HepG2 (cell line): ENCODE data around the gene VSIG8. TPM values are rescaled to one million over a fixed set of nuclear protein-coding genes. Genes with fewer than 3 reads are reported as not detected.

Experiments used
- ATAC-seq: fragments of 200-7000 bp; cut with Tn5 transposase; 3 replicates; pipeline ENCODE4 v1.9.1; 2020; ENCODE audit warnings: mild to moderate bottlenecking, moderate library complexity
- BruUV-seq: library from RNA; stranded (reverse); fragments of 400-500 nt; replicated peaks from 2 replicates; lab custom pipeline; 2021; lab: Mats Ljungman, UMichigan
- CTCF ChIA-PET: fragments of 300-600 bp; formaldehyde crosslinking; extraction: SDS; loops from one replicate; lab custom pipeline; 2021; ENCODE audit warnings: low total read pairs, inconsistent platforms, low intra/inter-chr PET ratio; lab: Yijun Ruan, JAX
- POLR2A ChIA-PET: fragments of 350-600 bp; sonication (Branson Sonifier 250); formaldehyde crosslinking; loops from one replicate; lab custom pipeline; 2020; ENCODE audit warnings: antibody characterized with exemption, inconsistent platforms; lab: Yijun Ruan, JAX
- DNase-seq: peaks from one replicate; pipeline ENCODE4 v3.0.0-alpha.2; 2015; ENCODE audit warnings: low spot score
- FAIRE-seq: peaks from 3 replicates; lab custom pipeline; 2011; peaks lifted over from hg19 to GRCh38; lab: Jason Lieb, UNC
- H2AFZ ChIP-seq: one replicate; pipeline ENCODE4 v1.6.1; 2011; ENCODE audit warnings: low read length, inconsistent platforms
- H3K27ac ChIP-seq: fragments of 300-600 bp; 3 replicates; pipeline ENCODE4 v1.8.0; 2011; ENCODE audit warnings: mixed run types, mild to moderate bottlenecking, mixed read lengths, low read length, inconsistent platforms; ENCODE audit not compliant: insufficient read depth; ENCODE audit errors: extremely low read length
- H3K27me3 ChIP-seq, 2 experiments: fragments of 200-600 bp in 1 of 2; 2 replicates in 1 of 2; 3 replicates in 1 of 2; pipeline versions ENCODE4 v1.6.0 to v1.8.0; 2011; ENCODE audit warnings: low read length in 2 of 2, mild to moderate bottlenecking in 2 of 2, moderate library complexity in 2 of 2, inconsistent platforms in 1 of 2; ENCODE audit not compliant: insufficient read depth in 2 of 2, control insufficient read depth in 1 of 2
- H3K36me3 ChIP-seq, 2 experiments: fragments of 200-600 bp in 1 of 2; replicated peaks in 1 of 2; 2 replicates in 1 of 2; 3 replicates in 1 of 2; pipeline versions ENCODE4 v1.5.1 to v1.8.0; 2011; ENCODE audit warnings: low read length in 2 of 2, inconsistent platforms in 1 of 2; ENCODE audit not compliant: insufficient read depth in 2 of 2, control insufficient read depth in 1 of 2
- H3K4me1 ChIP-seq: 2 replicates; pipeline ENCODE4 v1.5.1; 2012; ENCODE audit warnings: low read length, inconsistent platforms; ENCODE audit not compliant: insufficient read depth
- H3K4me2 ChIP-seq: 2 replicates; pipeline ENCODE4 v1.6.0; 2011; ENCODE audit warnings: low read depth, low read length, inconsistent platforms
- H3K4me3 ChIP-seq, 3 experiments: fragments of 200-600 bp in 1 of 3; sonication (generic), shearing (Covaris generic) in 1 of 3; replicated peaks in 1 of 3; 2 replicates each; pipeline ENCODE4 v1.5.1; 2011 to 2016; ENCODE audit warnings: low read length in 3 of 3, inconsistent platforms in 2 of 3, low read depth in 2 of 3, mild to moderate bottlenecking in 2 of 3, control low read depth in 1 of 3, mixed read lengths in 1 of 3; ENCODE audit not compliant: insufficient read depth in 1 of 3
- H3K79me2 ChIP-seq: one replicate; pipeline ENCODE4 v1.6.1; 2011; ENCODE audit warnings: low read length, inconsistent platforms; ENCODE audit not compliant: insufficient read depth
- H3K9ac ChIP-seq: 2 replicates; pipeline ENCODE4 v1.6.0; 2011; ENCODE audit warnings: mild to moderate bottlenecking, low read depth, low read length, inconsistent platforms; ENCODE audit not compliant: insufficient read depth
- H3K9me3 ChIP-seq: 2 replicates; pipeline ENCODE4 v1.5.1; 2012; ENCODE audit warnings: mild to moderate bottlenecking, low read length
- H4K20me1 ChIP-seq: 2 replicates; pipeline ENCODE4 v1.6.0; 2011; ENCODE audit warnings: inconsistent platforms, mild to moderate bottlenecking, low read length, moderate library complexity; ENCODE audit not compliant: insufficient read depth
- CREB1 ChIP-seq, 2 experiments: fragments of 450-650 bp in 1 of 2; IDR thresholded peaks; 2 replicates each; pipeline ENCODE4 v1.6.1; 2016 to 2017; ENCODE audit warnings: control low read depth in 1 of 2, mild to moderate bottlenecking in 1 of 2, missing compliant biosample characterization in 1 of 2, missing genetic modification characterization in 1 of 2
- EHMT2 ChIP-seq: fragments of 200-600 bp; sonication (generic); IDR thresholded peaks from 2 replicates; pipeline ENCODE4 v1.7.0; 2017; ENCODE audit warnings: antibody characterized with exemption, low read depth, low read length, borderline replicate concordance
- HINFP ChIP-seq: sonication (generic); formaldehyde crosslinking; IDR thresholded peaks from 2 replicates; pipeline ENCODE4 v1.4.0; 2020; ENCODE audit warnings: low read depth, mild to moderate bottlenecking, missing genetic modification reagents
- HNF4A ChIP-seq: sonication (generic); formaldehyde crosslinking; IDR thresholded peaks from 2 replicates; pipeline ENCODE4 v1.4.0; 2020; ENCODE audit warnings: missing genetic modification reagents
- MED8 ChIP-seq: sonication (generic); formaldehyde crosslinking; IDR thresholded peaks from 2 replicates; pipeline ENCODE4 v1.8.1; 2023; ENCODE audit warnings: mild to moderate bottlenecking, missing genetic modification reagents; ENCODE audit not compliant: insufficient replicate concordance
- POLR2AphosphoS2 ChIP-seq: IDR thresholded peaks from 2 replicates; pipeline ENCODE4 v1.6.1; 2011; ENCODE audit warnings: low read depth, low read length, improper control_type of control experiment
- PPARG ChIP-seq: conservative IDR thresholded peaks from 2 replicates; pipeline ENCODE4 v1.6.1; 2016; ENCODE audit warnings: missing biosample characterization, missing genetic modification reagents
- RCOR2 ChIP-seq: IDR thresholded peaks from 2 replicates; pipeline ENCODE4 v1.6.1; 2016; ENCODE audit warnings: missing biosample characterization, missing genetic modification reagents
- RFX3 ChIP-seq: IDR thresholded peaks from 2 replicates; pipeline ENCODE4 v1.6.1; 2016; ENCODE audit warnings: missing biosample characterization, missing genetic modification reagents
- RNF219 ChIP-seq: sonication (generic); formaldehyde crosslinking; IDR thresholded peaks from 2 replicates; pipeline ENCODE4 v1.5.0; 2020; ENCODE audit warnings: mild to moderate bottlenecking, missing genetic modification reagents
- STAG1 ChIP-seq: sonication (generic); formaldehyde crosslinking; IDR thresholded peaks from 2 replicates; pipeline ENCODE4 v1.4.0; 2020; ENCODE audit warnings: missing genetic modification reagents
- ZNF660 ChIP-seq: sonication (generic); formaldehyde crosslinking; IDR thresholded peaks from 2 replicates; pipeline ENCODE4 v1.5.1; 2020; ENCODE audit warnings: mild to moderate bottlenecking, low read depth, missing genetic modification reagents, borderline replicate concordance
- ZNF709 ChIP-seq: sonication (generic); formaldehyde crosslinking; IDR thresholded peaks from 2 replicates; pipeline ENCODE4 v1.5.0; 2020; ENCODE audit warnings: mild to moderate bottlenecking, missing genetic modification reagents
- ZNF713 ChIP-seq: sonication (generic); formaldehyde crosslinking; IDR thresholded peaks from 2 replicates; pipeline ENCODE4 v1.4.0; 2020; ENCODE audit warnings: mild to moderate bottlenecking, missing genetic modification reagents
- WGBS: methylation state at CpG from one replicate; pipeline ENCODE4 v1.1.6; 2017; ENCODE audit warnings: low lambda C conversion rate; 5-methylcytosine and 5-hydroxymethylcytosine counted together
- in situ Hi-C: cut with HindIII; loops from 2 replicates; pipeline ENCODE4 v1.10.0; 2017; ENCODE audit warnings: low pct_unique_long_range_greater_than_20kb; ENCODE audit not compliant: extremely low pct_ligation_motif_present
- intact Hi-C: fragments of 100-400 bp; cut with micrococcal nuclease; formaldehyde crosslinking; loops from one replicate; pipeline ENCODE4 v1.10.0; 2022; ENCODE audit not compliant: unreplicated experiment
- polyA plus RNA-seq, 8 experiments: library from polyadenylated mRNA; depleted of rRNA in 3 of 8; stranded (reverse) in 7 of 8; unstranded in 1 of 8; fragments of >200 nt; fragmentation: Illumina TruSeq in 4 of 8; extraction: Trizol in 4 of 8; gene quantifications; 2 replicates each; pipeline versions ENCODE4 v1.2.1 to v1.2.3, GENCODE V29; 2011 to 2016; ENCODE audit warnings: low read depth in 4 of 8, missing spikeins in 1 of 8, mixed read lengths in 1 of 8; ENCODE audit not compliant: insufficient read depth in 1 of 8
- total RNA-seq, 5 experiments: library from RNA; depleted of rRNA; stranded (reverse); fragments of >200 nt; fragmentation: Illumina TruSeq; extraction: Trizol; gene quantifications; 2 replicates each; pipeline ENCODE4 v1.2.3, GENCODE V29; 2016; ENCODE audit warnings: low read depth in 1 of 5
- TF ChIP-seq, protein P1 (sequence below): sonication (generic); formaldehyde crosslinking; IDR thresholded peaks from 2 replicates; pipeline ENCODE4 v1.9.0; 2021; ENCODE audit warnings: missing genetic modification reagents, mild to moderate bottlenecking, borderline replicate concordance

Gene VSIG8
- total and polyA plus RNA-seq, 2 of the 13 experiments (the other 11 are each of a cell fraction or from before 2014, with no cell fraction given): not detected

- no peak for TF ChIP-seq EHMT2
- no peak for TF ChIP-seq RFX3
- no peak for TF ChIP-seq ZNF713 (CRISPR knock-in tag)
- TF ChIP-seq STAG1 (CRISPR knock-in tag): no peak
- TF ChIP-seq PPARG (CRISPR knock-in tag): no peak
- no peak for TF ChIP-seq ZNF660 (CRISPR knock-in tag)
- TF ChIP-seq, protein P1, sequence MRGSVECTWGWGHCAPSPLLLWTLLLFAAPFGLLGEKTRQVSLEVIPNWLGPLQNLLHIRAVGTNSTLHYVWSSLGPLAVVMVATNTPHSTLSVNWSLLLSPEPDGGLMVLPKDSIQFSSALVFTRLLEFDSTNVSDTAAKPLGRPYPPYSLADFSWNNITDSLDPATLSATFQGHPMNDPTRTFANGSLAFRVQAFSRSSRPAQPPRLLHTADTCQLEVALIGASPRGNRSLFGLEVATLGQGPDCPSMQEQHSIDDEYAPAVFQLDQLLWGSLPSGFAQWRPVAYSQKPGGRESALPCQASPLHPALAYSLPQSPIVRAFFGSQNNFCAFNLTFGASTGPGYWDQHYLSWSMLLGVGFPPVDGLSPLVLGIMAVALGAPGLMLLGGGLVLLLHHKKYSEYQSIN: no peak
- TF ChIP-seq, all 625 proteins: peak for 0
These were observed 12.7 kb downstream of the VSIG8 start (continued) for GRCh38 chr1:159849626-159850366.

DNA sequence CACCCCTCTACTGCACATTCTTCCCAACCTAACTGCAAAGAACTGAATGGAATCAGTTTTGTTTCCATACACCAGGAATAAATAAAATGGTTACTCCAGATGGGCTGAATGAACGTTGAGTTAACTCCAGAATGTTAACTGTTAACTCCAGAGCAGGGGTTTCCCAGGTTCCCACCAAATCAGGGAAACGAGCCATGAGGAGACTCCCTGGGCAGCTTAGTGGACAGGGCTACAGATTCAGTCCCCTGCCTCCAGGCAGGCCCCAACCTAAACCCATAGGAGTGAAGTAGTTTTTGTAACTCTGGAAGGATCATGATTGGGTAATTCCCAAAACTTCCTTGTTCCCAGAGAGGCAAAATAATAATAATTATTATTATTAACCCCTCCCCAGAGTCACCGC lies 14.1 kb downstream of the VSIG8 start:
- no peak for TF ChIP-seq ZNF709 (CRISPR knock-in tag)
- TF ChIP-seq MED8 (CRISPR knock-in tag): no peak
- TF ChIP-seq RNF219 (CRISPR knock-in tag): no peak
- no peak for TF ChIP-seq RCOR2 (CRISPR knock-in tag)
- TF ChIP-seq HNF4A (CRISPR knock-in tag): no peak
- no peak for TF ChIP-seq POLR2AphosphoS2
- no peak for TF ChIP-seq HINFP (CRISPR knock-in tag)
- TF ChIP-seq CREB1 (IDR thresholded peaks at IDR 0.05): no peak
- no peak for TF ChIP-seq CREB1 (CRISPR knock-in tag; IDR thresholded peaks at IDR 0.05)
- TF ChIP-seq, all 625 proteins: peak for 0
- intact Hi-C loops (no loop called here), in situ Hi-C loops (no loop called here)
- Histone ChIP-seq H3K79me2 (no peaks in the 10 kb centered on the region), H3K4me1 (peaks cover 8% of the 10 kb centered on the region; the same call in 1 of the 2 replicates), H4K20me1 (no peaks in the 10 kb centered on the region), H3K4me3 (no peak overlapping the region), H3K36me3 (no peaks in the 10 kb centered on the region), H3K4me2 (no peak overlapping the region), H3K9me3 (no peaks in the 10 kb centered on the region), H3K9ac (no peak overlapping the region), H2AFZ (no peak overlapping the region), H3K27ac (no peak overlapping the region), H3K27me3 (peaks cover 0 to 10% of the 10 kb centered on the region in 2 experiments; a peak in 2 of 5 replicates)
- CTCF ChIA-PET: no interaction called here
- no peak for DNase-seq
- 36% methylated on average over 3 of the region's 3 CpGs for WGBS
- POLR2A ChIA-PET: no interaction called here
- no peak for FAIRE-seq
- no TSS peak for BruUV-seq
- no peak for ATAC-seq
